GM12878 (cell line): ENCODE data around the gene DYRK1B. TPM values are rescaled to one million over a fixed set of nuclear protein-coding genes. Genes with fewer than 3 reads are reported as not detected.

Experiments used
- ATAC-seq: fragments of 200-7000 bp; cut with Tn5 transposase; 3 replicates; pipeline ENCODE4 v1.9.1; 2020; ENCODE audit warnings: mild to moderate bottlenecking, moderate library complexity
- BruUV-seq: library from RNA; stranded (reverse); fragments of 400-500 nt; replicated peaks from 2 replicates; lab custom pipeline; 2021; lab: Mats Ljungman, UMichigan
- CTCF ChIA-PET: fragments of 300-600 bp; sonication (Branson Sonifier 250); formaldehyde crosslinking; extraction: SDS; loops from one replicate; lab custom pipeline; 2021; ENCODE audit warnings: inconsistent platforms; lab: Yijun Ruan, JAX
- POLR2A ChIA-PET: fragments of 350-600 bp; formaldehyde crosslinking; extraction: SDS; loops from one replicate; lab custom pipeline; 2021; ENCODE audit warnings: inconsistent platforms; lab: Charles Lee
- RAD21 ChIA-PET: fragments of 300-600 bp; sonication (Branson Sonifier 250); formaldehyde crosslinking; loops from one replicate; lab custom pipeline; 2023; ENCODE audit warnings: antibody characterized with exemption; ENCODE audit not compliant: unreplicated experiment; lab: Charles Lee
- SMC1A ChIA-PET: fragments of 300-600 bp; sonication (Branson Sonifier 250); formaldehyde crosslinking; loops from one replicate; lab custom pipeline; 2023; ENCODE audit not compliant: unreplicated experiment, uncharacterized antibody; lab: Charles Lee
- DNase-seq: peaks from one replicate; pipeline ENCODE4 v3.0.0-alpha.2; 2011; ENCODE audit warnings: low read depth, low spot score
- FAIRE-seq: peaks from 3 replicates; lab custom pipeline; 2011; peaks lifted over from hg19 to GRCh38; lab: Jason Lieb, UNC
- H2AFZ ChIP-seq: 2 replicates; pipeline ENCODE4 v1.6.0; 2011; ENCODE audit warnings: low read depth, low read length, control low read depth; ENCODE audit not compliant: control insufficient read depth
- H3K27ac ChIP-seq: 2 replicates; pipeline ENCODE4 v1.5.1; 2011; ENCODE audit warnings: control low read depth; ENCODE audit not compliant: control insufficient read depth, insufficient read depth
- H3K27me3 ChIP-seq, 2 experiments: replicated peaks in 1 of 2; 2 replicates each; pipeline versions ENCODE4 v1.6.0 to v1.6.1; 2011; ENCODE audit warnings: low read length in 1 of 2; ENCODE audit not compliant: control insufficient read depth in 2 of 2, insufficient read depth in 2 of 2
- H3K36me3 ChIP-seq, 2 experiments: 2 replicates each; pipeline ENCODE4 v1.5.1; 2011; ENCODE audit warnings: low read length in 1 of 2; ENCODE audit not compliant: control insufficient read depth in 2 of 2, insufficient read depth in 2 of 2
- H3K4me1 ChIP-seq: 2 replicates; pipeline ENCODE4 v1.6.1; 2011; ENCODE audit warnings: mild to moderate bottlenecking, low read length, moderate library complexity, mixed read lengths; ENCODE audit not compliant: control insufficient read depth, insufficient read depth
- H3K4me2 ChIP-seq: 2 replicates; pipeline ENCODE4 v1.6.0; 2011; ENCODE audit warnings: control low read depth; ENCODE audit not compliant: control insufficient read depth, insufficient read depth
- H3K4me3 ChIP-seq: fragments of 200-600 bp; sonication (generic); 2 replicates; pipeline ENCODE4 v1.5.1; 2016
- H3K79me2 ChIP-seq: 2 replicates; pipeline ENCODE4 v1.6.0; 2011; ENCODE audit warnings: low read length; ENCODE audit not compliant: control insufficient read depth, insufficient read depth
- H3K9ac ChIP-seq: 2 replicates; pipeline ENCODE4 v1.8.0; 2011; ENCODE audit warnings: low read length, control low read depth, mixed read lengths; ENCODE audit not compliant: control insufficient read depth, insufficient read depth
- H3K9me3 ChIP-seq: replicated peaks from 3 replicates; pipeline ENCODE4 v1.5.1; 2011; ENCODE audit warnings: mild to moderate bottlenecking, low read length; ENCODE audit not compliant: control insufficient read depth, insufficient read depth
- H4K20me1 ChIP-seq: 2 replicates; pipeline ENCODE4 v1.6.0; 2011; ENCODE audit not compliant: control insufficient read depth, insufficient read depth
- BCL3 ChIP-seq: IDR thresholded peaks from 2 replicates; pipeline ENCODE4 v1.6.1; 2011; ENCODE audit warnings: borderline replicate concordance, low read depth, mild to moderate bottlenecking, moderate library complexity, low read length; ENCODE audit not compliant: insufficient read depth, poor library complexity, severe bottlenecking
- CUX1 ChIP-seq: IDR thresholded peaks from 2 replicates; pipeline ENCODE4 v1.6.1; 2012; ENCODE audit warnings: improper control_type of control experiment, low read depth, low read length; ENCODE audit not compliant: insufficient replicate concordance
- ESRRA ChIP-seq: IDR thresholded peaks from 2 replicates; pipeline ENCODE4 v1.6.1; 2012; ENCODE audit warnings: mild to moderate bottlenecking, low read length, improper control_type of control experiment
- FOXM1 ChIP-seq: IDR thresholded peaks from 2 replicates; pipeline ENCODE4 v1.6.1; 2012; ENCODE audit warnings: low read depth, mild to moderate bottlenecking, inconsistent platforms, low read length, moderate library complexity
- IRF4 ChIP-seq: IDR thresholded peaks from 2 replicates; pipeline ENCODE4 v1.6.1; 2011; ENCODE audit warnings: low read depth, low read length
- JUND ChIP-seq: IDR thresholded peaks from 2 replicates; pipeline ENCODE4 v1.6.1; 2012; ENCODE audit warnings: low read depth, mild to moderate bottlenecking, low read length, improper control_type of control experiment, moderate library complexity
- KAT2A ChIP-seq: conservative IDR thresholded peaks from 2 replicates; pipeline ENCODE4 v1.6.1; 2011; ENCODE audit warnings: low read depth, low read length; ENCODE audit not compliant: control insufficient read depth
- NRF1 ChIP-seq: conservative IDR thresholded peaks from 2 replicates; pipeline ENCODE4 v1.6.1; 2011; ENCODE audit warnings: mild to moderate bottlenecking, low read depth, low read length, improper control_type of control experiment
- PAX5 ChIP-seq: IDR thresholded peaks from 2 replicates; pipeline ENCODE4 v1.6.1; 2011; ENCODE audit warnings: low read depth, low read length, borderline replicate concordance
- PKNOX1 ChIP-seq: fragments of 450-650 bp; IDR thresholded peaks from 2 replicates; pipeline ENCODE4 v1.6.1; 2016; ENCODE audit warnings: mild to moderate bottlenecking
- RCOR1 ChIP-seq: conservative IDR thresholded peaks from 2 replicates; pipeline ENCODE4 v1.6.1; 2012; ENCODE audit warnings: low read depth, low read length, improper control_type of control experiment
- RELA ChIP-seq: fragments of 450-650 bp; IDR thresholded peaks from 2 replicates; pipeline ENCODE4 v1.8.0; 2014; ENCODE audit warnings: borderline replicate concordance; ENCODE audit not compliant: partially characterized antibody
- SPI1 ChIP-seq: IDR thresholded peaks from 2 replicates; pipeline ENCODE4 v1.6.1; 2011; ENCODE audit warnings: low read depth, mild to moderate bottlenecking, low read length, moderate library complexity, borderline replicate concordance; ENCODE audit not compliant: insufficient read depth
- SUZ12 ChIP-seq: fragments of 200-600 bp; sonication (generic); IDR thresholded peaks from one replicate; pipeline ENCODE4 v1.6.1; 2018; ENCODE audit warnings: antibody characterized with exemption, mild to moderate bottlenecking; ENCODE audit not compliant: unreplicated experiment
- TARDBP ChIP-seq: IDR thresholded peaks from 2 replicates; pipeline ENCODE4 v1.6.1; 2016; ENCODE audit warnings: borderline replicate concordance
- USF2 ChIP-seq: IDR thresholded peaks from 2 replicates; pipeline ENCODE4 v1.6.1; 2011; ENCODE audit warnings: low read depth, low read length, improper control_type of control experiment, borderline replicate concordance
- WGBS: methylation state at CpG from one replicate; pipeline ENCODE4 v1.1.6; 2016; ENCODE audit warnings: low lambda C conversion rate; ENCODE audit not compliant: insufficient replicate concordance, insufficient coverage; ENCODE audit errors: missing lambda C conversion rate; 5-methylcytosine and 5-hydroxymethylcytosine counted together
- in situ Hi-C: fragments of 300-500 bp; cut with MboI; formaldehyde crosslinking; loops from 9 replicates; pipeline ENCODE4 v1.14.3; 2018; ENCODE audit warnings: mixed read lengths
- intact Hi-C: fragments of 100-400 bp; cut with micrococcal nuclease; formaldehyde crosslinking; loops from one replicate; pipeline ENCODE4 v1.14.2; 2022; ENCODE audit not compliant: unreplicated experiment
- polyA plus RNA-seq, 11 experiments: library from polyadenylated mRNA; depleted of rRNA in 4 of 11; unstranded in 6 of 11; stranded (reverse) in 5 of 11; fragments of >200 nt; fragmentation: Nextera tagmentation in 4 of 11; fragmentation: Illumina TruSeq in 1 of 11; extraction: Ambion mirVana in 4 of 11; extraction: Trizol in 1 of 11; gene quantifications; 1 replicate in 1 of 11; 2 replicates in 10 of 11; pipeline versions ENCODE4 v1.2.1 to v1.2.3, GENCODE V29; 2011 to 2016; ENCODE audit warnings: inconsistent platforms in 2 of 11, missing spikeins in 2 of 11, low read depth in 1 of 11
- total RNA-seq, 4 experiments: library from RNA; depleted of rRNA in 3 of 4; stranded (reverse); fragments of >200 nt in 3 of 4; fragmentation: Illumina TruSeq in 1 of 4; extraction: Trizol in 1 of 4; gene quantifications; 2 replicates each; pipeline versions ENCODE4 v1.2.1 to v1.2.3, GENCODE V29; 2013 to 2021

Gene DYRK1B
- total and polyA plus RNA-seq, 10 of the 15 experiments (the other 5 are each of a cell fraction or from before 2014, with no cell fraction given), result 0.07 to 10.2 (median 3.4) TPM; not detected in 1

GRCh38 chr19:39780894-39781293 is 53.1 kb downstream of the DYRK1B start:
- no peak overlapping the region for H3K9ac ChIP-seq
- CTCF ChIA-PET, result interaction anchor here (0.8 to 4.0 kb wide), 6 partner anchors 12 to 156 kb away, joined by 3 to 38 read pairs (median 5); no protein-coding TSS in a partner anchor
- no peak overlapping the region for H3K4me3 ChIP-seq
- H3K4me2 ChIP-seq, result no peak overlapping the region
- no TSS peak for BruUV-seq
- H3K27ac ChIP-seq, result no peak overlapping the region
- H3K79me2 ChIP-seq, result no peaks in the 10 kb centered on the region
- H3K4me1 ChIP-seq, result peaks cover 17% of the 10 kb centered on the region
- intact Hi-C loops, result no loop called here
- FAIRE-seq (no peak), DNase-seq (no peak), ATAC-seq (no peak)
- no peaks in the 10 kb centered on the region for H3K9me3 ChIP-seq
- SMC1A ChIA-PET, result interaction anchor here (0.9 to 4.2 kb wide), 5 partner anchors 10 to 190 kb away, joined by 3 to 16 read pairs (median 5); partner anchors contain the start of gene PSMC4
- in situ Hi-C loops, result no loop called here
- H4K20me1 ChIP-seq, result no peaks in the 10 kb centered on the region
- no peaks in the 10 kb centered on the region for H3K27me3 ChIP-seq
- RAD21 ChIA-PET, result interaction anchor here (0.8 kb wide), 1 partner anchor 107 kb away, joined by 3 read pairs; no protein-coding TSS in a partner anchor
- 72% methylated on average over 3 of the region's 3 CpGs for WGBS
- H3K36me3 ChIP-seq, result no peaks in the 10 kb centered on the region
- H2AFZ ChIP-seq, result no peak overlapping the region
- POLR2A ChIA-PET, result no interaction called here
- no peak for TF ChIP-seq ESRRA
- no peak for TF ChIP-seq SUZ12
- TF ChIP-seq FOXM1, result no peak
- no peak for TF ChIP-seq BCL3
- no peak for TF ChIP-seq KAT2A
- TF ChIP-seq NRF1, result no peak
- no peak for TF ChIP-seq PKNOX1
- TF ChIP-seq TARDBP, result no peak
- TF ChIP-seq IRF4, result no peak
- TF ChIP-seq PAX5, result no peak
- TF ChIP-seq RELA, result no peak
- no peak for TF ChIP-seq RCOR1
- no peak for TF ChIP-seq CUX1
- TF ChIP-seq JUND, result no peak
- no peak for TF ChIP-seq USF2
- no peak for TF ChIP-seq SPI1
